ES-I3 (cell line): Measurements from ENCODE around the gene INHA.

Experiments
- H3K36me3 ChIP-seq: 2 replicates; pipeline ENCODE4 v1.6.1; 2013; ENCODE audit warnings: mild to moderate bottlenecking, low read length, control low read depth, moderate library complexity; ENCODE audit not compliant: insufficient read depth
- H3K4me1 ChIP-seq: 2 replicates; pipeline ENCODE4 v1.6.1; 2013; ENCODE audit warnings: mild to moderate bottlenecking, control low read depth, low read length; ENCODE audit not compliant: insufficient read depth
- H3K9ac ChIP-seq: 2 replicates; pipeline ENCODE4 v1.6.1; 2013; ENCODE audit warnings: low read depth, mild to moderate bottlenecking, low read length, moderate library complexity
- H3K9me3 ChIP-seq: 2 replicates; pipeline ENCODE4 v1.6.1; 2013; ENCODE audit warnings: mild to moderate bottlenecking, low read length, moderate library complexity; ENCODE audit not compliant: control insufficient read depth, insufficient read depth

Gene INHA

DNA sequence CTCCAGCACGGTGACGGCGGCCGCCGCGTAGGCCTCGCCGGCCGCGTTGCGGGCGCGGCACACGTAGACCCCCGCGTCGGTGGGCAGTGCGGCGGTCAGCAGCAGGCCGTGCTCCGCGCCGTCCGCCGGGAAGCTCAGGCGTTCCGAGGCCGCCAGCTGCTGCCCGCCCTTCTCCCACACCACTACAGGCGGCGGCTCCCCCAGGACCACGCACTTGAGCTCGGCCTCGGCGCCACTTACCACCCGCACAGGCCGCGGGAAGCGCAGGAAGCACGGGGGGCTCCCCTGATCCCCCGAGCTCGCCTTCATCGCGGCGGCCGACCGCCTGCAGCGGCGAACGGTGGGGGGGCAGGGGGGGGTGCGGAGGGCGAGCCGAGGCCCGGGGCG is 1.2 kb upstream of the INHA start:
- Histone ChIP-seq H3K9me3 (no peaks in the 10 kb centered on the region), H3K36me3 (peaks cover 4% of the 10 kb centered on the region; the same call in 1 of the 2 replicates), H3K4me1 (peaks cover 29% of the 10 kb centered on the region), H3K9ac (peak overlapping the region; percentile 76)

DNA sequence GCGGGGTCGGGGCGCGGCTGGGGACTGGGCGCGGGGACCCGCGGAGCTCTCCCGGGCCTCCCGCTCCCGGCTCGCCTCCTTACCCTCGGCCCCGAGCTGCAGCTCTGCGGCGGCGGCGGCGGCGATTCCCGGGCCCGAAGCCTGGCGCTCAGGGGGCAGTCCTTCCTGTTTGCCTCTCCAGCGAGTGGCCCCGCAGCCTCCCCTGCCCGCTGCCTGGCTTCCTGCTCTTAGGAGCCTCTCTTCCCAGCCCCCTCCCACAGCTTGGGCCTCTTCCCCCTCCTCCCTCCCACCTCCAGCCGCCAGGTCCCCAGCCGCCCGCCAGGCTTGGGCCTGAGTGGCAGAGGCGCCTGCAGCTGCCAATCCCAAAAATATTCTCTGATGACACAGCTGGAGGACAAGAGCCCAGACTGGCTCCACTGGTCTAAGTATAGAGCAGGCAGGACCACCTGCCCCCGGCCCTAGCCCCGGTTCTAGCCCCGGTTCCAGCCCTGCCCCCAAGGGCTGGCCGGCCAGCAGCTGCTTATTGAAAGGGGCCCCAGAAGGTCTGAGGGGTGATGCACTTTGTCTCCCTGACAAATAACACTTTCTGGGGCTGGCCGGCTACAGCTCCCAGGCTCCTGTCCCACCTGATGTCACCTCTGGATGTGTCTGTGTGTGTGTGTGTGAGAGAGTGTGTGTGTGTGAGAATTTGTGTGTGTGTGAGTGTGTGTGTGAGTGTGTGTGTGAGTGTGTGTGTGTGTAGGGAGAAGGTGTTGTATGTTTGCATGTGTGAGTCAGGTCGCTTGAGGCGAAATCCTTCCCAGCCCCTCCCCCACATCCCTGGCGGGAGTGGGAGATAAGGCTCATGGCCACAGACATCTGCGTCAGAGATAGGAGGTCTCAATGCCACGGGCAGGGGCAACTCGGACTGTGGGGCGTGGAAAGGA is 536 bp upstream of the INHA start, which contains the start of gene OBSL1:
Gene OBSL1 (minus strand): TSS at position 229 of the 926 bp plus-strand sequence. CDS start 307 bp downstream, outside the sequence.
- no peaks in the 10 kb centered on the region for H3K9me3 ChIP-seq

DNA sequence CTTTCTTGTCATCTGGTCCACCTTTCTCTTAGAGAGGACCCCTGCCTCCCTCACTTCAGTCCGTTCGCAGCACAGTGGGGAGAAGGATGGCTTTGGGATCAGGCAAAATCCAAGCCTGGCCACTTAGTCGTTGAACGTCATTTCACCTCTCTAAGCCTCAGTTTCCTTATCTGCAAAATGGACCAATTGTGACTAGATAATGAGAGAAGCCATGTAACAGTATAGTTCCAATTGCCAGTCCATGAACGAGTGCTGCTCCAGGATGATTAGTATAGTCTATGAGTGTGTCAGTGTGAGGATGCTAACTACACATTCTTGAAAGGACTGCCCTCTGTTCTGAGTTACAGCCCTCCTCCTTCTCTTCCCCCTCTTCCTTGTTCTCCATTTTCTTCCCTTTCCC is 1.1 kb downstream of the INHA start:
- Histone ChIP-seq H3K9ac (no peak overlapping the region), H3K4me1 (peaks cover 44% of the 10 kb centered on the region), H3K36me3 (peaks cover 4% of the 10 kb centered on the region; the same call in 1 of the 2 replicates), H3K9me3 (no peaks in the 10 kb centered on the region)

More for the DNA sequence above, 536 bp upstream of the INHA start, which contains the start of gene OBSL1:
- peak within 1 kb of the TSS; percentile 76 for H3K9ac ChIP-seq
- H3K4me1 ChIP-seq: peaks cover 30% of the 10 kb centered on the region
- peaks cover 4% of the 10 kb centered on the region; the same call in 1 of the 2 replicates for H3K36me3 ChIP-seq

DNA sequence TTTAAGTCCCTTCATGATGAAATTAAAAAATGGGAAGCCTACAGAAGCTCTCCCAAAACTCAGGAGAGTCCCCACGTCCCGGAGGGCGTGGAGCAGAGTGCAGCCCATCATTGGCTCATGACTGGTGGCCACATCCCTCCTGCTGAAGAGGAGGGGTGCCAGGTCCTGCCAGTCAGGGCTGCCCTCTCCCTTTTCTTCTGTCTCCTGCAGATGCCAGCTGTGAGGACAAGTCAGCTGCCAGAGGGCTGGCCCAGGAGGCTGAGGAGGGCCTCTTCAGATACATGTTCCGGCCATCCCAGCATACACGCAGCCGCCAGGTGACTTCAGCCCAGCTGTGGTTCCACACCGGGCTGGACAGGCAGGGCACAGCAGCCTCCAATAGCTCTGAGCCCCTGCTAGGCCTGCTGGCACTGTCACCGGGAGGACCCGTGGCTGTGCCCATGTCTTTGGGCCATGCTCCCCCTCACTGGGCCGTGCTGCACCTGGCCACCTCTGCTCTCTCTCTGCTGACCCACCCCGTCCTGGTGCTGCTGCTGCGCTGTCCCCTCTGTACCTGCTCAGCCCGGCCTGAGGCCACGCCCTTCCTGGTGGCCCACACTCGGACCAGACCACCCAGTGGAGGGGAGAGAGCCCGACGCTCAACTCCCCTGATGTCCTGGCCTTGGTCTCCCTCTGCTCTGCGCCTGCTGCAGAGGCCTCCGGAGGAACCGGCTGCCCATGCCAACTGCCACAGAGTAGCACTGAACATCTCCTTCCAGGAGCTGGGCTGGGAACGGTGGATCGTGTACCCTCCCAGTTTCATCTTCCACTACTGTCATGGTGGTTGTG is 2.6 kb downstream of the INHA start:
- Histone ChIP-seq H3K9ac (no peak overlapping the region), H3K36me3 (no peaks in the 10 kb centered on the region), H3K4me1 (peaks cover 48% of the 10 kb centered on the region), H3K9me3 (no peaks in the 10 kb centered on the region)

DNA sequence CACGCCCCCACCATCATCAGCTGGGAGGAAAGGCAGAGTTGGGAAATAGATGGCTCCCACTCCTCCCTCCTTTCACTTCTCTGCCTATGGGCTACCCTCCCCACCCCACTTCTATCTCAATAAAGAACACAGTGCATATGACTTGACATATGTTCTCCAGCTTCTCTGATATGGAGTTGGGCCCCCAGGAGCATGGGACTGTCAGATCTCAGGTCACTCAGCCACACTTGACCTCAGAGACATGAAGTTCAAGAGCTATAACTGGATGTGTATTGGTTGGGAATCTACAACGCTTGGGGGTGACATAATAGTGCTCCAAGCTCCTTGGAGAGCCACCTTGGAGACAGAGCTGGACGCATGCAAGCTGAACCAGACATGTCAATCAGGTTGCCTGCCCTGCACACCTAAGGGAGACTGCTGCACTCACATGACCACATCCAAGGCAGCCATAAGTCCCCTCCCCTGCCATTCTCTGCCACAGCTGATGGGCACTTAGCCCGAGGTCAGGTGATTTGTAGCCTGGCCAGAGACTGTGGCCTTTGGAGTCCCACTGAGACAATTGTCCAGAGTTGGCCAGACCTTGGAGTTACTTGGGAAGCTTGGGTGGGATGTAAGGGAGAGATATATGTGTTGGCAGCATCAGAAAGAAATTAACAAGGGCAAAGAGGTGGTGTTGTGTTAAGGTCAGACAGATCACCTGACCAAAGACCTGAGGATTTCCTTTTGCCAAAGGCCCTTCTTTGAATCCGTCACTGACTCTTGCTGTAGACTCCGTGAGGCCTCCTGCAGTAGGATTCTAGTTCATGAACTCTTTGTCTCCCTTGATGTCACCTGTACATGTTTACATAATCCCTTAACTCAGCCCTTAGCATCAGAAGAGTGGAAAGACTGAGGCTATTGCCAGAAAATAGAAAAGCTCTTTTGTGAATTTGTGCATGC is 3.7 kb downstream of the INHA start:
- no peak overlapping the region for H3K9ac ChIP-seq

DNA sequence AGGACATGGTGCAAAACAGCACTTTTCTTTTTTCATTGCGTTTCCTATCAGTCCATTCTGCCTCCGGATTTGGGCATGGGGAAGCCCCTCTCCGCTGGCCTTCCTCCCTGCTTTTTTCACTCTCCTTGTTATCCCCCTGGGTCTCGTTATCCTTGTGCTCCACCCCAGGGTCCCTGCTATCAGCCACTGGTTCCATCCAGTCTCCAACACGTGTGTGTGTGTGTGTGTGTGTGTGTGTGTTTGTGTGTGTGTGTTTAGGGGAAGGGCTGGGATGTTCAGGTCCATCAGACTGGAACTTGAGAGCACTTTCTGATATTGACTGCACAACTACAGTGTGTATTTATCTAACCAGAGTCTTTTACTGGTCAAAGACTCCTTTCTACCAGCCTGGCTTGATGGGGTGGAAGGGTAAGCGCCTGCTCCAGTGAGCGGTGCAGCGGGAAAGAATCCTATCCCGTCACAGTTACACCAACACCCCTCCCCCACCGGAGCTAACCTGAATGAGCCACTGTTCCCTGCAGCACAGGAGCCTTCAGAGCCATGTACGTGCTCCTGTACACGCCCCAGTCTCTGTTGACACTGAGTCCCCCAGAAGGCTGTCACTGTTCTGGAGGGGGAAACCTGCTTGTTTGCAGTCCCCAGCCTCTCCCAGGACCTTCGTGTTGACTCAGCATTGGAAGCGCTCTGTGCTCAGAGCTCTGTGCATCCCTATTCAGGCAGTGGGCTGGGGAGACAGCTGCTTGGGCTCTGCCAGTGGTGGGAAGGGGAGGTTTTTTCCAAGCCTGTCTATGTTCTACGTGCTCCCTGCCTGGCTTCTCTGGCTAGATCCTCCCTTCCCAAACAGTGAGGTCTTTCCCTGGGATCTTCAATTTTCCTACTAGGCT is 4.6 kb downstream of the INHA start:
- Histone ChIP-seq H3K9me3 (no peaks in the 10 kb centered on the region), H3K4me1 (peaks cover 46% of the 10 kb centered on the region), H3K9ac (peak overlapping the region; percentile 30; the same call in 1 of the 2 replicates), H3K36me3 (no peaks in the 10 kb centered on the region)

More for the DNA sequence above, 3.7 kb downstream of the INHA start:
- Histone ChIP-seq H3K9me3 (no peaks in the 10 kb centered on the region), H3K36me3 (no peaks in the 10 kb centered on the region), H3K4me1 (peaks cover 47% of the 10 kb centered on the region)

DNA sequence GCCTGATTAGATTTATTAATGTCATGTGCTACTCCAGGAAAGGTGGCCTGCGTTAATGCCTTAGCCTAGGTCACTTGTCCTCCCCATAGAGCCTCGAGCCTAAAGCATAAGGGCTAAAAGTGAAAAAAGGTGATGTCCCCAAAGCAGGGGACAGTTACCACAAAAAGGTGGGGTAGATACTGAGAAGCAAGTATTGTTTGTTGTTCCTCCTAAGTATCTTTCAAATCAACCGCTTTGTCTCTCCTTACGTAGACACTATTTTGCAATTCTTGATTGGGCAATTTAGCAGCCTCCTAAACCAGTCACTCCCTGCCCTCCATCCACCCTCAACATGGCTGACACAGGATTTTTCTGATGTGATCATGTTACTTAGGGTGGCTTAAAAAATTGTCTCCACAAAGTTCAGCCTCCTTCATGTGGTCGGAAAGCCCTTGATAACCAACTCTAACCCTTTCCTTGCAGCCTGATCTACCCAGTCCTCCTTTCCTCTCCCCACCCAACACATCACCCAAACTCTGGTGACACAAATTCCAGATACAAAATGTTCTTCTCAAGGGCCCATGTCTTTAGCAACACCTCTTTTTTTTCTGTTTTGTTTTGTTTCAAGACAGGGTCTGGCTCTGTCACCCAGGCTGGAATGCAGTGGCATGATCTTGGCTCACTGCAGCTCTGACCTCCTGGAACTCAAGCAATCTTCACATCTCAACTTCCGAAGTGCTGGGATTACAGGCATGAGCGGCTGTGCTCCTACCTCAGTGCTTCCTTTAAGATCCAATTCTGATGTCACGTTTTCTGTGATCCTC is 6.9 kb downstream of the INHA start:
- peaks cover 30% of the 10 kb centered on the region for H3K4me1 ChIP-seq
- H3K36me3 ChIP-seq: no peaks in the 10 kb centered on the region
- no peak overlapping the region for H3K9ac ChIP-seq
- no peaks in the 10 kb centered on the region for H3K9me3 ChIP-seq

DNA sequence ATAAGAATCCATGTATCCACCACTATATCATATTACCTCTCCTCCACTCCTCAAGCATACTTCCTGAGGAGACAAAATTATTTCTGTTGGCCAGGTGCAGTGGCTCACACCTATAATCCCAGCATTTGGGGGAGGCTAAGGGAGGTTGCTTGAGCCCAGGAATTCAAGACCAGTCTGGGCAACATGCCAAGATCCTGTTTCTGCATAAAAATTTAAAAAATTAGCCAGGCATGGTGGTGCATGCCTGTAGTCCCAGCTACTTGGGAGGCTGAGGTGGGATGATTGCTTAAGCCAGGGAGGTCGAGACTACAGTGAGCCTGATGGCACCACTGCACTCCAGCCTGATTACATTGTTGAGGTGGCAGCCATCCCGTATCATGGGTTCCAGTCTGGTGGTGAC is 9.2 kb downstream of the INHA start:
- Histone ChIP-seq H3K36me3 (no peaks in the 10 kb centered on the region), H3K9me3 (no peaks in the 10 kb centered on the region), H3K9ac (no peak overlapping the region), H3K4me1 (peaks cover 25% of the 10 kb centered on the region)

DNA sequence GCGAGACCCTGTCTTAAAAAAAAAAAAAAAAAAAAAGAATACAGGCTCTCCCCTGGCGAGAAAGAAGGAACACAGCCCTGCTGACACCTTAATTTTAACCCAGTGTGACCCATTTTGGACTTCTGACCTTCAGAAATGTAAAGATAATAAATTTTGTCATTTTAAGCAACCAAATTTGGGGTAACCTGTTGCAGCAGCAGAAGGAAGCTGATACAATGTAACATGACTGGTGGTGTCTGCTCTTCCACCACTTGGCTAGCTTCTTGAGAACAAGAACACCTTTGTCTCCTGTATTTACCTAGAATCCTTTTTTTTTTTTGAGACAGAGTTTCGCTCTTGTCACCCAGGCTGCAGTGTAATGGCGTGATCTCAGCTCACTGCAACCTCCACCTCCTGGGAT is 19.0 kb downstream of the INHA start:
- H3K9ac ChIP-seq: no peak overlapping the region
- peaks cover 14% of the 10 kb centered on the region for H3K4me1 ChIP-seq
- no peaks in the 10 kb centered on the region for H3K36me3 ChIP-seq
- H3K9me3 ChIP-seq: no peaks in the 10 kb centered on the region

DNA sequence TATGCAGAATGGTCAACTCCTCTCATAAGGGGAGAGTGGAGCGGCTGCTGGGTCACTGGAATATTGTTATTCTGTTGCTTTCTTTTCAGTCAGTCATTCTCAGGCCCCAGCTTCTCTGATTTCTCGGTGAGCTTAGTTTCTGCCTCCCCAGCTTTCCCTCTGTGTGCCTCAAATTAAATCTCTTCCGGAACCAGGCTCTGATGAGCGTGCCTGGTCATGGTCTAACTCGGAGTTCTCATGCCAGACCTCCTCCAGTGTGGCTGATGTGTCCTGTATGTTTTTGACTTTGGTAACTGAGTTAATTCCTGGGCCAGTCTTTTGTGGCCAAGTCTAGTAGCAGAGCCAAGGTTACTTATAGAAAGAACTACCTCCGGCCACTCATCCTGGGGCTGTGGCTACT is 20.6 kb downstream of the INHA start:
- Histone ChIP-seq H3K4me1 (peaks cover 16% of the 10 kb centered on the region), H3K36me3 (no peaks in the 10 kb centered on the region), H3K9me3 (no peaks in the 10 kb centered on the region), H3K9ac (no peak overlapping the region)

DNA sequence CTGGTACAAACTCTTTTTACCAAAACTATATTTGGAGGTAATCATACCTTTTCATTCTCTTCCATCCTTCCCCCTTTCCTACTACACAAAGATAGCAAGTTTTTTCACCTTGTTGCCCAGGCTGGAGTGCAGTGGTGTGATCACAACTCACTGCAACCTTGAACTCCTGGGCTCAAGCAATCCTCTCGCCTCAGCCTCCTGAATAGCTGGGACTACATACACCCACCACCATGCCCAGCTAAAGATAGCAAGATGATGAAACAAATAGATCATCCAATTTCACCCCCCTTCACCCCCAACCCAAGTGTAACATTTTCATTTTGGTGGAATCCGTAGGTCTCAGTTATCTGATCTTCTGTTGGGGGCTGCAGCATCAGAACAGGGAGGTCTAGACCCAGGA is 21.0 kb downstream of the INHA start:
- Histone ChIP-seq H3K36me3 (no peaks in the 10 kb centered on the region), H3K9ac (no peak overlapping the region), H3K4me1 (peaks cover 16% of the 10 kb centered on the region), H3K9me3 (no peaks in the 10 kb centered on the region)

DNA sequence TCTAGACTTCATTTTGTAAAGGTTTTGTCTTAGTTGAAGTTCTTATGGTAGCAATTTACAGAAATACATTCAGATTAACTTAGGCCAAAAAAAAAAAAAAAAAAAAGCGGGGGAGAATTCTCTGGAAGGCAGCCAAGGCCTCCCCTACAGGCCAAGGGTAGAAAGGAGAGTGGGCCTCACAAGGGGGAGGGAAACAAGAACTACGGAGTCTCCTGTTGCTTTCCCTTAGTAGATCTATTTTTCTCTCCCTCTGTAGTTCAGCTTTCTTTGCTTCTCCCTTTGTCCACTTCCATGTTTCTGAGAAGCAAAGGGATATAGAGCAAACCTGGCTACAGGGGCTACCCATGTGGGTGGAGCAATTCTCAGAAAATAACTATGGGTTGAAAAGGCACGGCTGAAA is 23.1 kb downstream of the INHA start:
- Histone ChIP-seq H3K4me1 (peaks cover 16% of the 10 kb centered on the region), H3K9me3 (no peaks in the 10 kb centered on the region), H3K36me3 (no peaks in the 10 kb centered on the region), H3K9ac (peak overlapping the region; percentile 1; the same call in 1 of the 2 replicates)
